Non-pigmented ciliary epithelial cell (primary cell): ENCODE data around the gene VWA1.
"Not testable (repeated sequence)": the region's sequence is repeated elsewhere in the genome, so short reads cannot be mapped to it uniquely, and the experiment has no call there.

Source experiments
- DNase-seq: peaks from one replicate; pipeline ENCODE4 v3.0.0-alpha.2; 2010; ENCODE audit warnings: low read depth

The VWA1 gene

GRCh38 chr1:1435911-1436629 lies 580 bp downstream of the VWA1 start:
- no peak for DNase-seq

- no peak for DNase-seq
These were observed 1.1 kb downstream of the VWA1 start for GRCh38 chr1:1436630-1437032.

DNA sequence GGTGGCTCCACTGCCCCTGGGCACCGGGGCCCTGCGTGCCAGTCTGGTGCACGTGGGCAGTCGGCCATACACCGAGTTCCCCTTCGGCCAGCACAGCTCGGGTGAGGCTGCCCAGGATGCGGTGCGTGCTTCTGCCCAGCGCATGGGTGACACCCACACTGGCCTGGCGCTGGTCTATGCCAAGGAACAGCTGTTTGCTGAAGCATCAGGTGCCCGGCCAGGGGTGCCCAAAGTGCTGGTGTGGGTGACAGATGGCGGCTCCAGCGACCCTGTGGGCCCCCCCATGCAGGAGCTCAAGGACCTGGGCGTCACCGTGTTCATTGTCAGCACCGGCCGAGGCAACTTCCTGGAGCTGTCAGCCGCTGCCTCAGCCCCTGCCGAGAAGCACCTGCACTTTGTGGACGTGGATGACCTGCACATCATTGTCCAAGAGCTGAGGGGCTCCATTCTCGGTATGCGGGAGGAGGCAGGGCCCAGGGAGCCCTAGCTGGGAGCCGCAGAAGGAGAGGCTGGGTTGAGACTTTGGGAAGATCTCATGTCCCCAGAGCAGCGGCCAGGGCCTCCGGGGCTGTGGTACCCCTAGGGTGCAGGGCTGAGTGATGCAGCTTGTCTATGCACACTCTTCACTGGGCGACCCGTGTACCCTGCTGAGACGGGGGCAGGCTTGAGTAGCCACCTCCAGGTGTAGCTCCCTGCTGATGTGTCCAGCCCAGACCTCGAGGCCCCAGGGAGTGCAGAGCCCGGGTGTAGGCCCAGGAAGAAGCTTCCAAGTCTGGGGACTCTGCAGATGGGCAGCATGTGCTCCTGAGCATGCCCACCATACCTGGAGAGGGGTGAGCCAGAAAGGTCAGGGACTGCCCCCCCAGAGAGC lies 1.8 kb downstream of the VWA1 start:
- no peak for DNase-seq

GRCh38 chr1:1437904-1438376 lies 2.5 kb downstream of the VWA1 start:
- DNase-seq = no peak

DNA sequence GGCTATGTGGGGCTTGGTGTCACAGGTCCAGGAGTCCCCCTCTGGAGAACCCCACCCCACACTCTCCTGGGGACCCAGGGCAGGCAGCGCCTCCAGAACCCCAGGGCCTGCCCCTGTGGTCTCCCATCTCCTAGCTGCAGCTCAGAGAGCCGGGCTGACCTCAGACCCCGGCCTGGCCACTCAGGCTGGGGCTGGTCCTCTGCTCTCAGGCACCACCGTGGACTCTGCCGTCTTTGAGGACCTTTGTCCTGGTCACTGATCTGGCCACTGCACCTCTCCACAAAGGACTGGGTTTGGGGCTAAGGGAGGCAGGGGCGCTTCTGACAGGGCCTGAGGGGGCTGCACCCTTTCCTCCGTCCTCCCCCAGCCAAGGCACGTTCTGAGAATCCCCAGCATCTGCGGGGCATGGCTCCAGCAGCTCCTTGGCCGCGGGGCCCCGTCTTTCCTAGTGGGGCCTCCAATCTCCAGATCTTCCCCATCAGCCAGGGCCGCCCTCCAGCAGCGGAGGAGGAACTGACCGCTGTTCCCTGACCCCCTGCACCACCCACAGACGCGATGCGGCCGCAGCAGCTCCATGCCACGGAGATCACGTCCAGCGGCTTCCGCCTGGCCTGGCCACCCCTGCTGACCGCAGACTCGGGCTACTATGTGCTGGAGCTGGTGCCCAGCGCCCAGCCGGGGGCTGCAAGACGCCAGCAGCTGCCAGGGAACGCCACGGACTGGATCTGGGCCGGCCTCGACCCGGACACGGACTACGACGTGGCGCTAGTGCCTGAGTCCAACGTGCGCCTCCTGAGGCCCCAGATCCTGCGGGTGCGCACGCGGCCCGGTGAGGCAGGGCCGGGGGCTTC lies 3.3 kb downstream of the VWA1 start:
- no peak for DNase-seq

DNA sequence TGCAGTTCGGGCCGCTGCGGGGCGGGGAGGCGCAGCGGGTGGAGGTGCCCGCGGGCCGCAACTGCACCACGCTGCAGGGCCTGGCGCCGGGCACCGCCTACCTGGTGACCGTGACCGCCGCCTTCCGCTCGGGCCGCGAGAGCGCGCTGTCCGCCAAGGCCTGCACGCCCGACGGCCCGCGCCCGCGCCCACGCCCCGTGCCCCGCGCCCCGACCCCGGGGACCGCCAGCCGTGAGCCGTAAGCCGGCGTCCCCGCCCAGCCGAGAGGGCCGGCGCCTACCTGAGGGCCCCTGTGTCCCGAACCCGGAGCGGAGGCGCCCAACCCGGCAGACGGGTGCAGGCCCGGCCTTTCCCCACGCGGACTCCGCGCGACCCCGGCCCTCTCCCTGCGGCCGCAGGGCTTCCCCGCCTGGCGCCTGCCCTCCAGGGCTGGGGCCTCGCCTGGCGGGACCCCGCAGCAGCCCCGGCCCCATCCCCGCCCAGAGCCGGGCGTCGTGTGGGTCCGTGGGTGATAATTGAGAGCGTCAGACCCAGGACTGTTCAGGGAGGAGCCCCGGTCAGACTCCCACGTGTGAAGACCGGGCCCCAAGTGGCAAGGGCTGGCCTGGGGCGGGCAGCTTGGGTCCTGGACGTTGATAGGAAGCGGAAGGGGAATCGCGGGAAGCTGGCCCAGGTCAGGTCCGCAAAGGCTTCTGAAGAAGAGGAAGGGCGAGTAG lies 4.2 kb downstream of the VWA1 start:
- DNase-seq = no peak

DNA sequence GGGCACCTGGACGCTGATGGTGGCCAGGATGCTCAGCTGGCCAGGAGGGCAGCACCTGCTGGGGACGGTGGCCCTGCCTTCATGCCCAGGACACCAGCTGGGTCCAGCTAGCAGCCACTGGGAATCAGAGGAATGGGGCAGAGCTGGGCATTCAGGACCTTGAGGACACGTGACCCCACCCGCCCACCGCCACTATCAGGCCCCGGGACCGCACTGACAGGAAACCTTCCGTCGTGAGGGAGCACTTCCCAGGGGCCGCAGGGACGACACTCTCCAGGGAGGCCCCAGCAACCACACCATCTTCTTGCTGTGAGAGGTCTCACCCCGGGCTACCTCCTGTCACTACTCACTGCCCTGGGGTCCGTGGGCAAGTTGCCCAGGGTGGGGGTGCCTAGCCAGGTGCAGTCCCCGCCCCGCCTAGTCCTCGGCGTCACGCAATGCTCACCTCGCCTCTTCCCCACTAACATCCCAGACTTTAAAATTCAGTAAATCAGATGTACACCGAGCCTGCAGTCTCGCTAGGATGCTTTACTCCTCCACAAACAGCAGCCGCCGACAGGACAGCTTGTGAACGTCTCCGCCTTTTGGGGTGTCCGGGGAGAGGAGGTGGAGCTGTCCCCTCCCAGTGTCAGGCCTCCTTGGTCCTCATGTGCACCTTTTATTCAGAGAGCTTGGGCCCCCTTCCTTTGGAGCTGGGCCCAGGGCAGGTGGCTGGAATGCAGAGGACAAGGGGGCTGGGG lies 4.9 kb downstream of the VWA1 start:
- DNase-seq = no peak

DNA sequence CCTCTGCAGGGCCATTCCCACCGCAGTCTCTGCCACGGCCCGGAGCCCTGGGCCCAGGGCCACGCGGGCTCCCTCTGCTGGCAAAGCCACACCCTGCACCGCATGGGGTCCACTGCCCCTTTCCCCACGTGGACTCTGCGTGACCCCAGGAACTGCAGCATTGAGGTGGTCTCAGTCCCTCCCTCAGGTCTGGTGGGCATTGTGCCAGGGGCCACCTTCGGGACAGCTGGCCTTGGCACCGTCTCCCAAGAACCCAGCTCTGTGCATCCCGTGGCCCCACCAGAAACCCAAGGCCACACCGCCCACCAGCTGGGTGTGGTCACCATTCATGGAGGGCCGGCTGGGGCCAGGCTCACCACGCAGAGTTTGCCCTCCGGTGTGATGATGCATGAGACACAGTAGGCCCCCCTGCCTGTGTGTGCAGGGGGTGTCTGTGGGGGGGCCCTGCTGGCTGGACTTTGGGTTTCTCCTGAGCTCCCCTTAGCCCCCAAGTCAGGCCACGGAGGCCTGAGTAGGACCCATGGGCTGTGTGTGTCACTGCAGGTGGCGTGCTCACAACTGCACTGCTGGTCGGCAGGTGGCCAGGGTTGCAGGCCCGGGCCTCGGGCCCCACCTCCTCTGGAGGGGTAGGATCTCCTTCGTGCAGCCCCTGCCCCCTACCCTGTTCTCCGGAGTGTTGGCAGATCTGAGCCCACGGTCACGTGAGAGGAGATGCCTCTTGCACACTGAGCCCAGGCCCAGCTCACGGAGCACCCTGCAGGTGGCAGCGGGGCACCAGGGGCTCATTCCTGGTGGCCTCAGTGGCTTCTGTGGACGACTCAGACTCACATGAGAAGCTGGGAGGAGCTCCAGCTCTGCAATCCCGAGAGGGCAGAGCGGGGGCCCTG lies 5.8 kb downstream of the VWA1 start:
- DNase-seq = no peak

GRCh38 chr1:1442069-1442770 lies 6.7 kb downstream of the VWA1 start:
- no peak for DNase-seq

DNA sequence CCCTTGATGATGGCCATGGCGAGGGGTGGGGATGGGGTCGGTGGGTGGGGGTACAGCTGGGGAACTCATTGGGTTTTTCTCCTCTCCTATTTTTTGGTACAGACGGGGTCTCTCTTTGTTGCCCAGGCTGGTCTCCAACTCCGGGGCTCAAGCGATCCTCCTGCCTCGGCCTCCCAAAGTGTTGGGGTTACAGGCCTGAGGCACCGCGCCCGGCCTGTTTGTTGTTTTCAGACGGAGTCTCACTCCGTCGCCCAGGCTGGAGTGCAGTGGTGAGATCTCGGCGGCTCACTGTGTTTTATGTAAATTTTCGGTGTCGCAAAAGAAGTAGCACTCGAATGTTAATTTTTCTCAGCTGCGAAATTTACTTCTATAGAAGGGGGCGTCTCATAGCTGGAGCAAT lies 11.1 kb downstream of the VWA1 start:
- DNase-seq = not testable (repeated sequence)

DNA sequence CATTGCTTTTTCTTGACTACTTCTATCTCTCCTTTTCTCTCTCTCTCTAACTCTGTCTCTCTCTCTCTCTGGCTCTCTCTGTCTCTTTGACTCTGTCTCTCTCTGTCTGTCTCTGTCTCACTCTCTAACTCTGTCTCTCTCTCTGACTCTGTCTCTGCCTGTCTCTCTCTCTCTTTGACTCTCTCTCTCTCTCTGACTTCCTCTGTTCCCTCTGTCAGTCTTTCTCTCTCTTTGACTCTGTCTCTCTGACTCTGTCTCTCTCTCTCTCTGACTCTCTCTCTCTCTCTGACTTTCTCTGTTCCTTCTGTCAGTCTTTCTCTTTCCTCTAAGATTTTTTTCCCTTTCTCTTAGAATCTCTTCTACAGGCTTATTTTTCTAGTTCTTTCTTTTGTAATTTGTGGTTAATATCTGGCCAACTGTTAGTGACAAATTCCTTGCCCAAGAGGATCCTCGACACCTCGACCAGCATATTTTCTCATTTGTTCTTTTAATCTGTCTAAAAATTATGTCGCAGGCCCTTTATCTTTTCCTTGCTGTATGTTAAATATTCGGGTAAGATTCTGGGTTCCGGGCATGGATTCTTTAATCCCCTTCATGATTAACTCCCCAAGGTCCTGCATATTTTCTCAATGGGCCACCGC lies 13.7 kb downstream of the VWA1 start, which contains the start of gene ATAD3C:
Gene ATAD3C, plus strand, starts transcription at position 591 of the 641 bp plus-strand sequence. CDS start 995 bp downstream, outside the sequence.
- DNase-seq = no peak

GRCh38 chr1:1450616-1451015 lies 15.1 kb downstream of the VWA1 start:
- not testable (repeated sequence) for DNase-seq

GRCh38 chr1:1451696-1452364 lies 16.3 kb downstream of the VWA1 start:
- no peak for DNase-seq

- not testable (repeated sequence) for DNase-seq
These were observed 16.9 kb downstream of the VWA1 start for GRCh38 chr1:1452365-1452739.

GRCh38 chr1:1452882-1453281 lies 17.4 kb downstream of the VWA1 start:
- DNase-seq = no peak

DNA sequence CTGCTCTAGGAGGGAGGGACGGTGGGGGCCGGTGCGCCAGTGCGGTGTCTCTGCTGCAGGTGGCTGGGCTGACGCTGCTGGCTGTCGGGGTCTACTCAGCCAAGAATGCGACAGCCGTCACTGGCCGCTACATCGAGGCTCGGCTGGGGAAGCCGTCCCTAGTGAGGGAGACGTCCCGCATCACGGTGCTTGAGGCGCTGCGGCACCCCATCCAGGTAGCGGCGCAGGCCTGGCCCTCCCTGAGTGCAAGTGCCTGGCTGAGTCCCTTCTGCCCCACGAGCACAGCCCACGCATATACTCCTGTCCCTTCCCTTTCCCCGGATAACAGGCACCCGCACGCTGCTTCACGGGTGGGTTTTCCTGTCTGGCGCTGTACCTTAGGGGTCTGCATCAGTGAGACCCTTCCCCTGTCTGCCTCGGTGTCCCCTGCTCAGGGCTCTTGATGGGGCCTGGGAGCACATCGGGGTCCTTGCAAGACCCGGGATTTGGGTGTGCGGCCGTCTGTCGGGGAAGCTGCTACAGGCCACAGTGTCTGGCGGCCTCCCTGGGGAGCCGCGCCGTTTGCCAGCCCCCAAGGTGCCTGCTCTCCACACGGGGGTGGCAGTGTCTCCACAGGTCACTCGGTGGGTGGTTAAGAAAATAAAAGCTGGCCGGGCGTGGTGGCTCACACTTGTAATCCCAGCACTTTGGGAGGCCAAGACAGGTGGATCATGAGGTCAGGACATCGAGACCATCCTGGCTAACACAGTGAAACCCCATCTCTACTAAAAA lies 19.0 kb downstream of the VWA1 start:
- DNase-seq = not testable (repeated sequence)

GRCh38 chr1:1455366-1455884 lies 19.9 kb downstream of the VWA1 start:
- DNase-seq = no peak
